GM21526 (cell line): ENCODE data around the gene PPM1H.

ENCODE experiments used
- ATAC-seq: cut with Tn5 transposase; IDR thresholded peaks from one replicate; pipeline ENCODE4 v1.9.1; 2021; ENCODE audit warnings: moderate library complexity; ENCODE audit not compliant: unreplicated experiment, low FRiP score

The PPM1H gene

GRCh38 chr12:62802321-62802720 lies 132.6 kb downstream of the PPM1H start:
- no peak for ATAC-seq

- no peak for ATAC-seq
Observed at GRCh38 chr12:62801796-62802195, 133.2 kb downstream of the PPM1H start.

- no peak for ATAC-seq
Observed at GRCh38 chr12:62800707-62801400, 134.1 kb downstream of the PPM1H start.

- ATAC-seq = peak; percentile 49
Observed at GRCh38 chr12:62799766-62800406, 135.1 kb downstream of the PPM1H start.

- peak; percentile 83 for ATAC-seq
Observed at GRCh38 chr12:62799126-62799736, 135.7 kb downstream of the PPM1H start.

GRCh38 chr12:62794218-62794583 lies 140.7 kb downstream of the PPM1H start:
- ATAC-seq = no peak

GRCh38 chr12:62793256-62794217 lies 141.4 kb downstream of the PPM1H start:
- no peak for ATAC-seq

- no peak for ATAC-seq
Observed at GRCh38 chr12:62792236-62792870, 142.6 kb downstream of the PPM1H start.

- no peak for ATAC-seq
Observed at GRCh38 chr12:62789851-62790250, 145.1 kb downstream of the PPM1H start.

- ATAC-seq = no peak
Observed at GRCh38 chr12:62787611-62788010, 147.3 kb downstream of the PPM1H start.

- no peak for ATAC-seq
Observed at GRCh38 chr12:62787023-62787422, 147.9 kb downstream of the PPM1H start.

- ATAC-seq = no peak
Observed at GRCh38 chr12:62785941-62786559, 148.9 kb downstream of the PPM1H start.

GRCh38 chr12:62784576-62784975 lies 150.4 kb downstream of the PPM1H start:
- no peak for ATAC-seq

GRCh38 chr12:62783881-62784280 lies 151.1 kb downstream of the PPM1H start:
- ATAC-seq = no peak

- no peak for ATAC-seq
Observed at GRCh38 chr12:62781136-62781880, 153.6 kb downstream of the PPM1H start.

- ATAC-seq = no peak
Observed at GRCh38 chr12:62779488-62779887, 155.5 kb downstream of the PPM1H start.

- ATAC-seq = no peak
Observed at GRCh38 chr12:62778187-62778586, 156.8 kb downstream of the PPM1H start.

- no peak for ATAC-seq
Observed at GRCh38 chr12:62776997-62777396, 158.0 kb downstream of the PPM1H start.

GRCh38 chr12:62776575-62776974 lies 158.4 kb downstream of the PPM1H start:
- ATAC-seq = no peak
